Renal pelvis (tissue), 12 donors: Measurements from ENCODE around the gene ZNF555. TPM values are rescaled to one million over a fixed set of nuclear protein-coding genes. Genes with fewer than 3 reads are reported as not detected.
A peak's percentile ranks its signal among the peaks of the same experiment; 100 is the strongest.
"Not testable (repeated sequence)": the region's sequence is repeated elsewhere in the genome, so short reads cannot be mapped to it uniquely, and the experiment has no call there.

Experiments
- DNase-seq: peaks from one replicate; pipeline ENCODE4 v3.0.0-alpha.2; 2013
- long read RNA-seq, 16 experiments: transcript quantifications; one replicate each; lab custom pipeline, GENCODE V29; 2026
- polyA plus RNA-seq, 3 donors: library from polyadenylated mRNA; unstranded; fragments of 120-200 nt; gene quantifications; one replicate each; pipeline ENCODE4 v1.2.1, GENCODE V29; 2013; ENCODE audit not compliant: insufficient read length in 3 of 3

ZNF555 gene
- 10 to 100 TPM; 11.0 to 15.1 (median 11.3) TPM for polyA plus RNA-seq
- long read RNA-seq, donor 1, full-length matches to known transcripts: 1 of 1 reads
- long read RNA-seq, donor 1, partial matches to known transcripts: 0 of 1 reads
- long read RNA-seq, donor 1, other reads (novel, unspliced or antisense): 0 of 1 reads
- long read RNA-seq, donor 2, full-length matches to known transcripts: 7 of 7 reads
- long read RNA-seq, donor 2, partial matches to known transcripts: 0 of 7 reads
- long read RNA-seq, donor 2, other reads (novel, unspliced or antisense): 0 of 7 reads
- long read RNA-seq, donor 3, full-length matches to known transcripts: 1 of 1 reads
- long read RNA-seq, donor 3, partial matches to known transcripts: 0 of 1 reads
- long read RNA-seq, donor 3, other reads (novel, unspliced or antisense): 0 of 1 reads
- long read RNA-seq, donor 4, full-length matches to known transcripts: 3 of 3 reads
- long read RNA-seq, donor 4, partial matches to known transcripts: 0 of 3 reads
- long read RNA-seq, donor 4, other reads (novel, unspliced or antisense): 0 of 3 reads
- long read RNA-seq, donor 5, full-length matches to known transcripts: 2 of 2 reads
- long read RNA-seq, donor 5, partial matches to known transcripts: 0 of 2 reads
- long read RNA-seq, donor 5, other reads (novel, unspliced or antisense): 0 of 2 reads
- long read RNA-seq, donor 6, full-length matches to known transcripts: 2 of 2 reads
- long read RNA-seq, donor 6, partial matches to known transcripts: 0 of 2 reads
- long read RNA-seq, donor 6, other reads (novel, unspliced or antisense): 0 of 2 reads
- long read RNA-seq, donor 7, full-length matches to known transcripts: 3 of 3 reads
- long read RNA-seq, donor 7, partial matches to known transcripts: 0 of 3 reads
- long read RNA-seq, donor 7, other reads (novel, unspliced or antisense): 0 of 3 reads
- long read RNA-seq, donor 8, full-length matches to known transcripts: 2 of 2 reads
- long read RNA-seq, donor 8, partial matches to known transcripts: 0 of 2 reads
- long read RNA-seq, donor 8, other reads (novel, unspliced or antisense): 0 of 2 reads
- long read RNA-seq, donor 9, full-length matches to known transcripts: 4 of 4 reads
- long read RNA-seq, donor 9, partial matches to known transcripts: 0 of 4 reads
- long read RNA-seq, donor 9, other reads (novel, unspliced or antisense): 0 of 4 reads
- long read RNA-seq, donor 10, full-length matches to known transcripts: 1 of 1 reads
- long read RNA-seq, donor 10, partial matches to known transcripts: 0 of 1 reads
- long read RNA-seq, donor 10, other reads (novel, unspliced or antisense): 0 of 1 reads
- long read RNA-seq, donor 11, full-length matches to known transcripts: 5 of 5 reads
- long read RNA-seq, donor 11, partial matches to known transcripts: 0 of 5 reads
- long read RNA-seq, donor 11, other reads (novel, unspliced or antisense): 0 of 5 reads
- long read RNA-seq, donor 12, full-length matches to known transcripts: 4 of 4 reads
- long read RNA-seq, donor 12, partial matches to known transcripts: 0 of 4 reads
- long read RNA-seq, donor 12, other reads (novel, unspliced or antisense): 0 of 4 reads
- long read RNA-seq, donor 13, full-length matches to known transcripts: 3 of 3 reads
- long read RNA-seq, donor 13, partial matches to known transcripts: 0 of 3 reads
- long read RNA-seq, donor 13, other reads (novel, unspliced or antisense): 0 of 3 reads
- long read RNA-seq, donor 14: 0 reads
- long read RNA-seq, donor 15: 0 reads
- long read RNA-seq, donor 16, full-length matches to known transcripts: 6 of 6 reads
- long read RNA-seq, donor 16, partial matches to known transcripts: 0 of 6 reads
- long read RNA-seq, donor 16, other reads (novel, unspliced or antisense): 0 of 6 reads

DNA sequence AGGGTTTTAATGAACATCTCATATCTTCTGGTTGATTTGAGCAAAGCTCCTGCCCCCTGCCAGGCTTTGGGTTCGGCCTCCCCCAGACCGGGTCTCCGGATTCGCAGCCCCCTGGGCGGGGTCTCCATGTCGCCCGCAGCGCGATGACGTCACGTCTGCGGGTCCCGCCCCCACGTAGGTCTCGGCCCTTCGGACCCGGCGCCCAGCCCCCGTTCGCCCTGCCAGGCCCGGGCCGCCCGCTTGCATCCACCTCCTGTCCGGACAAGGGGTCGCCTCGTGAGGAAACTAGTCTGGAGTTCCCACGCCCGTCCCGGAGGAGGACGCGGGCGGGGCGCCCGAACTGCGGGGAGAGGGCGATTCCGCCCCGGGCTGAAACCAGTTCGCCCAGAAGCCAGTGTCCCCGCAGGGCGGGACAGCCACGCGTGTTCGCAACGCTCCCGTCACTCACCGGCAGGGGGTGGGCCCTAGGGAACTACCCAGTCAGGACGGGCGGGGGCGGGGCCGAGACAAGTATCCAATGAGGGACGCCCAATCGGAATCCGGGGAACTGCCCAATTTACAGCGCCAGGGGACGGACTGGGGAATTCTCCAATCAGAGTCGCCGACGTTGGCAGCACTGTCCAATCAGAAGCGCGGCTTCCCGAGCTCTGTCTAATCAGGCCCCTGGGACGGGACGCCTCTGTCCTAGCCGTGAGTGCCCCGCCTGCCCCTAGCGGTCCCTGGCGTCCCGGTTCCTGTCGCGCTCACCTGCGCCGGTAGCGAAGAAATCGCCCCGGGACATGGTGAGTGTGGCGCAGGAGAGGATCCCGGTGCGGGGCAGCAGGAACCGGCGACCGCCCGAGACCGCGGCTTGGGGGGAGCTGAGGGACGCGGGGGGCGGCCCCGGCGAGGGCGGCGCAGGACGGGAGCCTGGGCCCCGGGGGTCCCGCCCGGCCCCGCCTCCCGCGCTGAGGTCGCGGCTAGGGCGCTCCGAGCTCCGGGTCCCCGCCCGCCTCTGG lies at the start of gene ZNF555:
Gene ZNF555 (plus strand): TSS at position 682 of the 998 bp plus-strand sequence. CDS start 98 bp downstream, at position 780.
- peak; percentile 99 for DNase-seq

DNA sequence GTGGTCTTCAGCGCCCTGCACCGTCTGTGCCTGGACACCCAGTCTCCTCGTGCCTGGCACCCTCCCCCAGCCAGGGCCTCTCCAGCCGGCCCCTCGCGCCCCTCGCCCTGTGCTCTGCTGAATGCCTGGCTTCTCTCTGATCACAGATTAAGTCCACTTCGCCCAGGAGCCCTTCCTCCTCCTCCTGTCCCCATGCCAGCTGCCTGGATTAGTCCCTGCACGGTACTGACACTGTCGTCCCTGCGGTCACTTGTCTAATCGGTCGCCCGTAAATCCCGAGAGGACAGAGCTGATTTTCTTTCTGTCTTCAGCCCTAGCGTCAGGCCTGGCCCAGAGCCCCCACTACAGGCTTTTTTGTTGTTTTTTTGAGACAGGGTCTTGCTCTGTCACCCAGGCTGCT lies 49.4 kb upstream of the ZNF555 start:
- DNase-seq: no peak

DNA sequence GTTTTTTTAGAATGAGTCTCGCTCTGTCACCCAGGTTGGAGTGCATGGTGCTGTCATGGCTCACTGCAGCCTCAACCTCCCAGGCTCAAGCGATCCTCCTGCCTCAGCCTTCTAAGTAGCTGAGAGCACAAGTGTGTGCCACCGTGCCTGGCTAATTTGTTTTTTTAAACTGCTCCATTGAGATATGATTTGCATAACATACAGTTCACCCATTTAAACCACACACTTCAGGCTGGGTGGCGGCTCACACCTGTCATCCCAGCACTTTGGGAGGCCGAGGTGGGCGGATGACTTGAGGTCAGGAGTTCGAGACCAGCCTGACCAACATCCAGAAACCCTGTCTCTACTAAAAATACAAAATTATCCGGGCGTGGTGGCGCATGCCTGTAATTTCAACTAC lies 48.6 kb upstream of the ZNF555 start:
- DNase-seq: not testable (repeated sequence)

DNA sequence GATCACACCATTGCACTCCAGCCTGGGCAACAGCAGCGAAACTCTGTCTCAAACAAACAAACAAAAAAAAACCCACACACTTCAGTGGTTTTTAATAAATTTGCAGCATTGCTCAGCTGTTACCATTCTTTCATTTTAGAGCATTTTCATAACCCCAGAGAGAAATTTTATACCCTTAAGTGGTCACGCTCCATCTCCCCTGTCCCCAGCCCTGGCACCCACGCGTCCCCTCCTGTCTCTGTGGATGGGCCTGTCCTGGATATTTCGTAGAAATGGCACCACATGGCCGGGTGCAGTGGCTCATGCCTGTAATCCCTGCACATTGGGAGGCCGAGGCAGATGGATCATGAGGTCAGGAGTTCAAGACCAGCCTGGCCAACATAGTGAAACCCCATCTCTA lies 48.1 kb upstream of the ZNF555 start:
- no peak for DNase-seq

DNA sequence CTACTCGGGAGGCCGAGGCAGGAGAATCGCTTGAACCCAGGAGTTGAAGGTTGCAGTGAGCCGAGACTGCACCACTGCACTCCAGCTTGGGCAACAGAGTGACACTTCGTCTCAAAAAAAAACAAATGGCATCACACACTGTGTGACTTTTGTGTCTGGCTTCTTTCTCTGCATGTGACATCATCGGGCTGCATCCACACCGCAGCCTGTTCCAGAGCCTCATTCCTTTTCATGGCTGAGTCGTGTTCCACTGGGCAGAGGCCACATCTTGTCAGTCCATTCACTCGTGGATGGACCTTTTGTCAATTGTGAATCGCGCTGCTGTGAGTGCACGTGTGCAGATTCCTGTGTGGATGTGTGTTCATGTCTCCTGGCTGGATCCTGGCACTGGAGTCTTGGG lies 47.7 kb upstream of the ZNF555 start:
- no peak for DNase-seq

DNA sequence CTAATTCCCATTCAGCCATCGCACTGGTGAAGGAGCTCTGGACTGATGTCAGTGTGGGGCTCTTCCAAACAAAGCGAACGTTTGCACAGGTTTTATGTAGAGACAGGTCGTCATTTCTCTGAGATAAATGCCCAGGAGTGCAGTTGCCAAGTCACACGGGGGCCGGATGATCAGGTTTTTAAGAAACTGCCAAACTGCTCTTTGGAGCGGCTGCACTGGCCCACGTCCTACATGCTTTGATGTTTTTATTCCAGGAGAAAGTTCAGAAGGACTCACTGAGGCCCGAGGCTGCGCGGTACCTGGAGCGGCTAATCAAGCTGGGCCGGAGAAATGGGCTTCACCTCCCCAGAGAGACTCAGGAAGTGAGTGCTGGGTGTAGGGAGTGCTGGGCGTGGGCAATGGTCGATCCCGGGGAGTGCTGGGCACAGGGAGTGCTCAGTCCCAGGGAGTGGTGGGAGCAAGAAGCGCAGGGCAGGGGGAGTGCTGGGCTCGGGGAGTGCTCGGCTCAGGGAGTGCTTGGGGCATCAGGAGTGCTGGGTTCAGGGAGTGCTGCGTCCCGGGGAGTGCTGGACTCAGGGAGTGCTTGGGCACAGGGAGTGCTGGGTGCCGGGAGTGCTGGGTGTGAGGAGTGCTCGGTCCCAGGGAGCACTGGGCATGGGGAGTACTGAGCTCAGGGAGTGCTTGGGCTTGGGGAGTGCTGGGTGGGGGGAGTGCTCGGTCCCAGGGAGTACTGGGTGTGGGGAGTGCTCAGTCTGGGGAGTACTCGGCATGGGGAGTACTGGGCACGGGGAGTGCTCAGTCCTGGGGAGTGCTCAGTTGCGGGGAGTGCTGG lies 45.2 kb upstream of the ZNF555 start:
- DNase-seq: no peak

DNA sequence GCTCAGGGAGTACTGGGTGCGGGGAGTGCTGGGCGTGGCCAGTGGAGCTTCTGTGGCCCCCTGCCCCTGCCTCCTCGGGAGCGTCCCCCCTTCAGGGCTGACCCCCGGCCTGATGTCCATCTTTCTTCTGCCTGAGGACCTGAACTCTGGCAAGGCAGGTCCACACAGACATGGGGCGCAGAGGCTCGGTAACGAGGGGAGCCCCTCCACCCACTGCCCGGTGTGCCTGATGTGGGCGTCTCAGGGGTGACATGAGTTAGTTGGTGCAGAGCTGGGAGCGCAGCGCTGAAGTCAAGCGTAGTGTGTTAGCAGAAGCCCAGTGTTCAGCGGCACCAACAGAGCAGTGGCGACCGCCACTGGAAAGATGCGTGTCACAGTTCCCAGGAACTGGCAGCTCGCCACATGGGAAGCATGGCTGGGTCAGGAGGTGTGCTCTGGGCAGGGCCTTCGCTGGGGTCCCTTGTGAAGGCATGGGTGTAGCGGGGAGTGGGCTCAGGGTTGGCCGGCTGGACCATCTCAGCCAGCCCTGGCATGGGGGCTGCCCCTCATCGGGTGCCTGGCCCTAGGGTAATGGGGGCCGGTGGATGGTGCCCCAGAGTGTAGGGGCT lies 44.5 kb upstream of the ZNF555 start:
- no peak for DNase-seq

DNA sequence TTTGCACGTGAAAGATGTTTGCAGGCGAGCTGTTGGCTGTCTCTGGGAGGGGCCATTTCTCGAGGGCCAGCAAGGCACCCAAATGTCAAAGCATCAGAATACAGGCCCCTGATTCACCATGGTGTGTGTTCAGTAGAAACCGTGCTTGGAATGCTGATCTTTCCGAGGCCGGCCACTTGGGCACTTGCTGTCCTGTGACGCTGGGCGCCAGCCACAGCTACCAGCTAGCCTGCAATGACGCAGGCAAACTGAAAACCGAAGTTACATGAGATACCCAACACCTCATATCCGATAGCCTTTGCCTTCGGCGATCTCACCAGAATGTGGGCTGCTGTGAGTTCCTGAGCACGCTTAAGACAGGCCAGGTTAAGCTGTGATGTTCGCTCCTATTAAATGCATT lies 44.0 kb upstream of the ZNF555 start:
- no peak for DNase-seq

DNA sequence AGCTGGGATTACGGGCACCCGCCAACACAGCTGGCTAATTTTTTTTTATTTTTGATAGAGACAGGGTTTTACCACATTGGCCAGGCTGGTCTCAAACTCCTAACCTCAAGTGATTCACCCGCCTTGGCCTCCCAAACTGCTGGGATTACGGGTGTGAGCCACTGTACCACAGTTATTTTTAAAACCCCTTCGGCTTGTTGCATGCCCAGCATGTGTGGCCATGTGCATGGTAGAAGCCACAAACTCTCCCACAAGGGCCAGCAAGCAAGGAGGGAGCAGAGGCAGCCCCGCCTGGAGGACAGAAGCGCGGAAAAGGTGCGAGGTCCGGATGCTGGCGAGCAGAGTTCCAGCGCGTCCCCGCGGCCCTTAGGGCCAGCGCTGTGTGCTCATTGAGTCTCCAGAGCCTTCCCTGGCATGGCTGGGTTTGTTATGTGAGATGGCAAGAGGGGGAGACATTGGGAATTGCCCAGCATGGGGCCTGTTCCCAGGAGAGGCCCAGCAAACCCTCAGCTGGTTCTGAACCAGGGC lies 43.1 kb upstream of the ZNF555 start:
- DNase-seq: no peak

DNA sequence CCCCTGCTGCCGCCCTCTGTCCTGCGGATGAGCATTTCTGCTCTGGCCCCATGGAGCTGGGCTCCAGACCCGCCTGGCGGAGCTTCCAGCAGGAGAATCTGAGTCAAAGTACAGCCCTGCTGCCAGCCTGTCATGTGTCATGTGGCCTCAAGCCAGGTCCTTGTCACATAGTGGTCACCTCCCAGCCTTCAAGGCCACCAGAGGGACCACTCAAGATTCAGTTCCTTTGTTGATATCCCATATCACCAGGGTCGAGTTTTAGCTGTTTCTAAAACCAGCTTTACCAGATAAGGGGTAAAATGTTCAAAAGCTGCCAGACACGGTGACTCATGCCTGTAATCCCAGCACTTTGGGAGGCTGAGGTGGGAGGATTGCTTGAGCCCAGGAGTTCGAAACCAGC lies 42.5 kb upstream of the ZNF555 start:
- DNase-seq: no peak

DNA sequence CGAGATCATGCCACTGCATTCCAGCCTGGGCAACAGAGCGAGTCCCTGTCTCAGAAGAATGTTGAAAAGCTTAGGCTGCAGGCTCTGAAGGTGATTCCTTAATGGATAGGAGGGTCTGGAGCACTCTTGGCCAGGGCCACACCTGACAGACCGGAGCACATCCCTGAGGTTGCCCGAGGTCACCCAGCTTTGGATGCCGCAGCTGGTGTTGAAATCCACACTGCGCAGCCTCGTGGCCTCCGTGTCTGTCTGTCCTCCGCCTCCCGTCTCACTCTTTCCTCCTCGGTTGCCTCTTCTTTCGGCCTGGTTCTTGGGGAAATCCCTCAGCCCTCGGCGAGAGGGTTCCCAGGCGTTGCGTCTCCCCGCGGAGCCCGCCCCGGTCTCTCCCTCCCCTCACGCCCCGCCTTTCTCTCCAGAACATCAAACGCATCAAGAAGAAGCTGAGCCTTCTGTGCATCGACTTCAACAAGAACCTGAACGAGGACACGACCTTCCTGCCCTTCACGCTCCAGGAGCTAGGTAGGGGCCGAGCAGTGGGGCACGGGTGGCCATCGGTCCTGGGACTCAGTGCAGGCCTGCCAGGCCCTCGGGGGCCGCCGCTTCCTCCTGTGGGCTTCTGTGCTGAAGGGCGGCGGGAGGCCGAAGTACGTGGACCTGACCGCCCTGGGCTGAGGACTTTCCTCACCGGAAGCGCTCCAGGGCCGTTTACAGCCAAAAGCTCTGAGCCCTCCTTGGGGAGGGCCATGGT lies 41.8 kb upstream of the ZNF555 start:
- no peak for DNase-seq

DNA sequence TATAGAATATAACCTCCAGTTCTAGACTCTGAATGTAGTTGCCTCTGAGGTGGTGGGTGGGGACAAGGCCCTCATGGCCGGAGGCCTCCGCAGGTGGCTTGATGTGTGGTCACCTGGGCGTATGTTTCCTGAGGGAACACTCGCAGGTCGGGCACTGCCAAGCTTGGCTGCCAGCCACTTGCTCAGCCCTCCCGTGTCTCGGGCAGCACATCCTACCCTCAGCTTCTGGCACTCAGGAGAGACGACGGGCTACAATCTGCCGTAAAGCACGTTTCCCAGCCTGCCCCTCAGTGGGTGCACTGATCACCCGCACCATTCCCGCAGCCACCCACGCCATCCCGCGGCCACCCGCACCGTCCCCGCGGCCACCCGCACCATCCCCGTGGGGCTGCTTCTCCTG lies 40.8 kb upstream of the ZNF555 start:
- no peak for DNase-seq

DNA sequence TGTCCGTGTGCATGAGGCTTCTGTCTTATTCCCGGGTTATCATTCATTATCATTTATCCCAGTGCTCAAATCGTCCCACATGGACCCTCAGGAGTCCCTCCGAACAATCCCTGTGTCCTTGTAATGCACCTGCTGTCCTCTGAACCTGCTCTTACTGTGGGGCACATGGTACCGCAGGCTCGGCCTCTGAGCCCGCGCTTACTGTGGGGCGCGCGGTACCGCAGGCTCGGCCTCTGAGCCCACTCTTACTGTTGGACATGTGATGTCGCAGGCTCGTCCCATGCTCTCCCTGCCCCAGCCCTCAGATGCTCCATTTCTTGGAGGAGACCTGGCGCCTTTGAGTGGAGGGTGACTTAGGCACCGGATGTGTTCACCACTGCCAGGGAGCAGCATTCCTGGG lies 38.4 kb upstream of the ZNF555 start:
- DNase-seq: no peak

DNA sequence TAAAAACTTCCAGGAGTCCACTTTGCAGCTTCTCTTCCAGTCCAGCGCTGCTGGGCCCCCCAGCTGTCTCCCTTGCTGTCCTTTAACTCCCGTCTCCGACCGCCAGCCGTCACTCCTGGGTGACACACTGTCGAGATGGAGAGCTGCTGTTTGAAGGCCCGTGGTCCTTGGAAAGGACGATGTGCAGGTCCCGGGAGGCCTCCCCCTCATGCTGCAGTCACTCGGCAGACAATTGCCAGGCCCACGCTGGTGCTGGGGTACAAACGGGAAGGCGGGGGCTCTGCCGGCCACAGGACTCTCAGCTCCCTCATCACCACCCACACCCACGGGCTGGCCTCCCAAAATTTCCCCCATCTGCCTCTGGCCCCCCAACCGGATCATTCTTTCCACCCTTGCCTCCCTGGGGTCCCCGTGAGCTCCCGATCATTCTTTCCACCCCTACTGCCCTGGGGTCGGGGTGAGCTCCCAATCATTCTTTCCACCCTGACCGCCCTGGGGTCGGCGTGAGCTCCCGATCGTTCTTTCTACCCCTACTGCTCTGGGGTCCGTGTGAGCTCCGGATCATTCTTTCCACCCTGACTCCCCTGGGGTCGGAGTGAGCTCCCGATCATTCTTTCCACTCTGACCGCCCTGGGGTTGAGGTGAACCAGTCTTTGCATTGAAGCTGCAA lies 37.7 kb upstream of the ZNF555 start:
- DNase-seq: no peak

DNA sequence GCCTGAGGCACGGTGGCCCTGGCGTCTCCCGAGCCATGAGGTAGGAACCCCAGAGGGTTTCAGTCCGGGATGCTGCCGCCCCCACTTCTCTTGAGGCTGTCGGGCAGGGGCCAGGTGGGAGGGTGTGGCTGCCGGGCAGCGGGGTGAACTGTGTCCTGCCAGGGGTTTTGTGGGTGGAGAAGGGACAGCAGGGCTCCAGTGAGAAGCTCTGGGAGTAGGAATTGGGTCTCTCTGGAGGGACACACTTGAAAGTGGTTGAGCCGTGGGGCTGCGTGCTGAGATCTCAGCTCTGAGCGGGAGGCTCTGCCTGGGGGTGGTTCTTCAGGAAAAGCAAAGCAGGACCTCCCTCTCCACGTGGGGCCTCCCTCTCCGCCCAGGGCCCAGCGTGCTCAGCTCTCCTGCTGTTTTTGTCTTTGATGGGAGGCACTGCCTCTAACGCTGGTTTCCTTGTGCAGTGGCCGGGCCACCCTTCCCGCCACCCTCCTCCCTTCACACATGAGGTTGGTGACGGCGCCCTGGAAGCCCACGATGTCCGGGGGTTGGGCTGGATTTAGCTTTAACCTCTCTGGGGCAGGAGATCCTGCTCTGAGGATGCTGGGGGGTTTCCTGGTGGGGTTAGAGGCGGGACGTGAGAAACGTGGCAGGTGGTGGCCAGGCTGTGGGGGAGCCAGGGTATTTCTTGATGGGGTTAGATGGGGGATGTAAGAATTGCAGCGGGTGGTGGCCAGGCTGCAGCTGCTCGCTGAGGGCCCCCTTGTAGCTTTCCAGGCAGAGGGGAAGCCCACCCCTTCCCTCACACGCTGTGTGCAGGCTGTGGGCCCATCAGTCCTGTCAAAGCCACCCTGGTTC lies 36.9 kb upstream of the ZNF555 start:
- DNase-seq: no peak
